Right hindlimb (tissue), 1 donor: ENCODE data around the gene FBXL7.

Experiments
- DNase-seq: peaks from one replicate; pipeline ENCODE4 v3.0.0-alpha.2; 2018

Gene FBXL7

GRCh38 chr5:15966651-15967050 is 466.7 kb downstream of the FBXL7 start:
- no peak for DNase-seq

GRCh38 chr5:15968993-15969392 is 469.0 kb downstream of the FBXL7 start:
- no peak for DNase-seq

GRCh38 chr5:15977851-15978250 is 477.9 kb downstream of the FBXL7 start:
- no peak for DNase-seq

GRCh38 chr5:15980835-15981234 is 480.9 kb downstream of the FBXL7 start:
- no peak for DNase-seq

- DNase-seq: no peak
These were observed 483.4 kb downstream of the FBXL7 start for GRCh38 chr5:15983392-15983791.
